GM12875 (cell line): ENCODE data around the gene DUOXA1.

Experiments used
- H3K4me3 ChIP-seq: one replicate; pipeline ENCODE4 v1.5.1; 2011; ENCODE audit warnings: low read depth, low read length, control low read depth
- CTCF ChIP-seq: IDR thresholded peaks from 2 replicates; pipeline ENCODE4 v1.5.1; 2011; ENCODE audit warnings: low read depth, mild to moderate bottlenecking, control low read depth, inconsistent platforms, low read length, moderate library complexity, borderline replicate concordance; ENCODE audit not compliant: insufficient read depth

The DUOXA1 gene

GRCh38 chr15:45131510-45131909, 1.8 kb upstream of the DUOXA1 start:
- TF ChIP-seq CTCF = no peak
- H3K4me3 ChIP-seq = no peak overlapping the region

GRCh38 chr15:45130291-45131000, 767 bp upstream of the DUOXA1 start:
- TF ChIP-seq CTCF = no peak
- H3K4me3 ChIP-seq = no peak overlapping the region

GRCh38 chr15:45128971-45129639, 574 bp downstream of the DUOXA1 start:
- no peak overlapping the region for H3K4me3 ChIP-seq

GRCh38 chr15:45126535-45127158, 3.0 kb downstream of the DUOXA1 start:
- H3K4me3 ChIP-seq = no peak overlapping the region
- TF ChIP-seq CTCF = peak; percentile 66

More at GRCh38 chr15:45128971-45129639, 574 bp downstream of the DUOXA1 start:
- TF ChIP-seq CTCF = no peak

GRCh38 chr15:45123397-45123796, 6.3 kb downstream of the DUOXA1 start:
- TF ChIP-seq CTCF = no peak
- no peak overlapping the region for H3K4me3 ChIP-seq

- TF ChIP-seq CTCF = no peak
Measured at GRCh38 chr15:45122719-45123118, 7.0 kb downstream of the DUOXA1 start.

More at GRCh38 chr15:45122719-45123118, 7.0 kb downstream of the DUOXA1 start:
- no peak overlapping the region for H3K4me3 ChIP-seq
